OCI-LY3 (cell line): ENCODE data around the gene LTBP1.

Experiments used
- H2AFZ ChIP-seq: fragments of 200-600, 300-600 bp; shearing (Covaris generic); 2 replicates; pipeline ENCODE4 v1.6.0; 2014; ENCODE audit warnings: antibody characterized with exemption, low read depth, low read length
- H3K27ac ChIP-seq: fragments of 200-600, 300-600 bp; sonication (generic); 2 replicates; pipeline ENCODE4 v1.5.1; 2014; ENCODE audit warnings: mild to moderate bottlenecking, low read length, moderate library complexity, mixed read lengths
- H3K27me3 ChIP-seq: fragments of 200-600, 300-600 bp; sonication (generic); 2 replicates; pipeline ENCODE4 v1.6.1; 2014; ENCODE audit warnings: low read depth, low read length, mixed read lengths
- H3K36me3 ChIP-seq: fragments of 200-600, 300-600 bp; sonication (generic); replicated peaks from 2 replicates; pipeline ENCODE3; 2014; ENCODE audit warnings: low read depth, low read length, mixed read lengths
- H3K4me1 ChIP-seq: fragments of 300-600, 200-600 bp; sonication (generic); 2 replicates; pipeline ENCODE4 v1.6.1; 2014; ENCODE audit warnings: low read length, mixed read lengths
- H3K4me2 ChIP-seq: fragments of 200-600, 300-600 bp; sonication (generic); 2 replicates; pipeline ENCODE4 v1.6.1; 2014; ENCODE audit warnings: low read length, mixed read lengths
- H3K4me3 ChIP-seq: fragments of 300-600, 200-600 bp; sonication (generic); 2 replicates; pipeline ENCODE4 v1.5.1; 2014; ENCODE audit warnings: antibody characterized with exemption, mild to moderate bottlenecking, low read length, moderate library complexity
- H3K79me2 ChIP-seq: fragments of 300-600, 200-600 bp; shearing (Covaris generic); 2 replicates; pipeline ENCODE4 v1.6.1; 2014; ENCODE audit warnings: mild to moderate bottlenecking, low read length, mixed read lengths
- H3K9ac ChIP-seq: fragments of 300-600, 200-600 bp; shearing (Covaris generic); 2 replicates; pipeline ENCODE4 v1.6.0; 2014; ENCODE audit warnings: mild to moderate bottlenecking, low read length, moderate library complexity
- H3K9me3 ChIP-seq: fragments of 200-600, 300-600 bp; shearing (Covaris generic); 2 replicates; pipeline ENCODE4 v1.6.1; 2014; ENCODE audit warnings: low read length, mixed read lengths; ENCODE audit not compliant: insufficient read depth
- H4K20me1 ChIP-seq: fragments of 200-600, 300-600 bp; sonication (generic); 2 replicates; pipeline ENCODE4 v1.6.1; 2016; ENCODE audit warnings: low read length, mixed read lengths; ENCODE audit not compliant: insufficient read depth
- EZH2phosphoT487 ChIP-seq: fragments of 200-600 bp; shearing (Covaris generic); IDR thresholded peaks from 2 replicates; pipeline ENCODE4 v1.6.1; 2018; ENCODE audit warnings: antibody characterized with exemption, mixed run types, low read depth
- TF ChIP-seq, protein P1 (sequence below): fragments of 200-600, 300-600 bp; sonication (generic); IDR thresholded peaks from 2 replicates; pipeline ENCODE4 v1.5.1; 2014; ENCODE audit warnings: antibody characterized with exemption, low read length, low read depth

The LTBP1 gene

DNA sequence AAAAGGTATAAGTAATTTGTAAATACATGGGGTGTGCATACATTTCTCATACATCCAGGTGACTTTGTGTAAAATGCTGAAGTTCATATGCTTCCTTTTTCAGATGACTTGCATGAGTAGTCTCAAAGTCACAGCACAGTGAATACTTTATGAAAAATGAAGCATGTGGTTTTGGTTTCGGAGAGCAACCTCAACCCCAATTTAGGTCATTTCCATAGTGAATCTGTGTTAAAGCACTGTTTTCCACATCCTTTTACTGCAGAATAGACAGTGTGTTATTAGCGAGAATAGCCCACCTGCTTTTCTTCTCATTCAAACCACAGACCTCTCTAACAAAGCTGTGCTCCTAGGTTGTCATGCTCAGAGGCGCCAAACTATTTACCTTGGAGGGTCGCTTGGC, 325.2 kb downstream of the LTBP1 start:
- peaks cover 10% of the 10 kb centered on the region for H3K36me3 ChIP-seq
- no peaks in the 10 kb centered on the region for H3K27me3 ChIP-seq
- peak overlapping the region; percentile 45 for H3K4me3 ChIP-seq
- H3K9me3 ChIP-seq = no peaks in the 10 kb centered on the region; the same call in 1 of the 2 replicates
- peaks cover 46% of the 10 kb centered on the region for H3K4me1 ChIP-seq
- H3K9ac ChIP-seq = peak overlapping the region; percentile 50; the same call in 1 of the 2 replicates
- H3K4me2 ChIP-seq = peak overlapping the region; percentile 76
- peak overlapping the region; percentile 81 for H3K27ac ChIP-seq
- no peak overlapping the region for H2AFZ ChIP-seq
- H4K20me1 ChIP-seq = no peaks in the 10 kb centered on the region
- no peaks in the 10 kb centered on the region for H3K79me2 ChIP-seq
- TF ChIP-seq, protein P1, sequence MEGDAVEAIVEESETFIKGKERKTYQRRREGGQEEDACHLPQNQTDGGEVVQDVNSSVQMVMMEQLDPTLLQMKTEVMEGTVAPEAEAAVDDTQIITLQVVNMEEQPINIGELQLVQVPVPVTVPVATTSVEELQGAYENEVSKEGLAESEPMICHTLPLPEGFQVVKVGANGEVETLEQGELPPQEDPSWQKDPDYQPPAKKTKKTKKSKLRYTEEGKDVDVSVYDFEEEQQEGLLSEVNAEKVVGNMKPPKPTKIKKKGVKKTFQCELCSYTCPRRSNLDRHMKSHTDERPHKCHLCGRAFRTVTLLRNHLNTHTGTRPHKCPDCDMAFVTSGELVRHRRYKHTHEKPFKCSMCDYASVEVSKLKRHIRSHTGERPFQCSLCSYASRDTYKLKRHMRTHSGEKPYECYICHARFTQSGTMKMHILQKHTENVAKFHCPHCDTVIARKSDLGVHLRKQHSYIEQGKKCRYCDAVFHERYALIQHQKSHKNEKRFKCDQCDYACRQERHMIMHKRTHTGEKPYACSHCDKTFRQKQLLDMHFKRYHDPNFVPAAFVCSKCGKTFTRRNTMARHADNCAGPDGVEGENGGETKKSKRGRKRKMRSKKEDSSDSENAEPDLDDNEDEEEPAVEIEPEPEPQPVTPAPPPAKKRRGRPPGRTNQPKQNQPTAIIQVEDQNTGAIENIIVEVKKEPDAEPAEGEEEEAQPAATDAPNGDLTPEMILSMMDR = no peak
- TF ChIP-seq EZH2phosphoT487 = no peak

DNA sequence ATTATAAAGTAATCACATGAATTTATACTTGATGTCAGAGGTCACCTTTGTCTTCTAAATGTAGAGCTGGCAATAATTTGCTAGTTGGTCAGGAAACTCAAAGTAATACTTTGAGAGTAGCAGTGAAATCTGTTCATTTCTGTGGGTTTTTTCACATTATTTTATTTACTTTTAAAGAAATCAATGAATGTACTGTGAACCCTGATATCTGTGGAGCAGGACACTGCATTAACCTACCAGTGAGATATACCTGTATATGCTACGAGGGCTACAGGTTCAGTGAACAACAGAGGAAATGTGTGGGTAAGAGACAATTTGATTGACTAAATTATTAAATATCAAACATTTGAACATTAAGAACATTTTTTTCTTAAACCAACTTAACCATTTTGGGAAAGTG, 326.7 kb downstream of the LTBP1 start:
- no peaks in the 10 kb centered on the region for H3K27me3 ChIP-seq
- H3K79me2 ChIP-seq = no peaks in the 10 kb centered on the region
- no peaks in the 10 kb centered on the region for H4K20me1 ChIP-seq
- TF ChIP-seq, protein P1 = no peak
- no peak for TF ChIP-seq EZH2phosphoT487
- H3K4me3 ChIP-seq = no peak overlapping the region
- no peak overlapping the region; the same call in 1 of the 2 replicates for H3K4me2 ChIP-seq
- no peaks in the 10 kb centered on the region for H3K9me3 ChIP-seq
- H3K27ac ChIP-seq = no peak overlapping the region
- peaks cover 3% of the 10 kb centered on the region for H3K36me3 ChIP-seq
- H3K4me1 ChIP-seq = peaks cover 46% of the 10 kb centered on the region
- no peak overlapping the region for H3K9ac ChIP-seq
- no peak overlapping the region for H2AFZ ChIP-seq

DNA sequence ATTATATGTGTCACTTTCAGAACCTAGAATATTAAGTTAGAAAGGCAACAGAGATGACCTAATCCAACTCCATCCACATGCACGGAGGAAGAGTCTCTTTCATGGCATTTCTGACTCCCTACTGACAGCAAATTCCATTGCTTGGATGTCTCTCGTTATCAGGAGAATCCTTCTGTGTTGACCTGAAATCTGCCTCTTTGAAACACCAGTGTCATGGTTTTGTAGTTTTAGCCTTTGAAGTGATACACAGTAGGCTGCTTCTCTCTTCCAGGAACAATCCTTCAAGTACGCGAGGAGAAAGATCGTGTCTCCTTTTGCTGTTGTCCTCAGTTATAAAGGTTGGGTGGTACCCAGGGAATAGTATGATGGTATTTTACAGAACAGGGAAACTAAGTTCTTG, 327.8 kb downstream of the LTBP1 start:
- Histone ChIP-seq H3K79me2 (no peaks in the 10 kb centered on the region), H3K27ac (no peak overlapping the region), H3K27me3 (no peaks in the 10 kb centered on the region), H3K4me3 (no peak overlapping the region), H3K9me3 (no peaks in the 10 kb centered on the region), H2AFZ (no peak overlapping the region), H3K4me1 (peaks cover 46% of the 10 kb centered on the region), H3K9ac (no peak overlapping the region), H4K20me1 (no peaks in the 10 kb centered on the region), H3K36me3 (peaks cover 3% of the 10 kb centered on the region), H3K4me2 (no peak overlapping the region)
- no peak for TF ChIP-seq EZH2phosphoT487
- TF ChIP-seq, protein P1 = no peak

DNA sequence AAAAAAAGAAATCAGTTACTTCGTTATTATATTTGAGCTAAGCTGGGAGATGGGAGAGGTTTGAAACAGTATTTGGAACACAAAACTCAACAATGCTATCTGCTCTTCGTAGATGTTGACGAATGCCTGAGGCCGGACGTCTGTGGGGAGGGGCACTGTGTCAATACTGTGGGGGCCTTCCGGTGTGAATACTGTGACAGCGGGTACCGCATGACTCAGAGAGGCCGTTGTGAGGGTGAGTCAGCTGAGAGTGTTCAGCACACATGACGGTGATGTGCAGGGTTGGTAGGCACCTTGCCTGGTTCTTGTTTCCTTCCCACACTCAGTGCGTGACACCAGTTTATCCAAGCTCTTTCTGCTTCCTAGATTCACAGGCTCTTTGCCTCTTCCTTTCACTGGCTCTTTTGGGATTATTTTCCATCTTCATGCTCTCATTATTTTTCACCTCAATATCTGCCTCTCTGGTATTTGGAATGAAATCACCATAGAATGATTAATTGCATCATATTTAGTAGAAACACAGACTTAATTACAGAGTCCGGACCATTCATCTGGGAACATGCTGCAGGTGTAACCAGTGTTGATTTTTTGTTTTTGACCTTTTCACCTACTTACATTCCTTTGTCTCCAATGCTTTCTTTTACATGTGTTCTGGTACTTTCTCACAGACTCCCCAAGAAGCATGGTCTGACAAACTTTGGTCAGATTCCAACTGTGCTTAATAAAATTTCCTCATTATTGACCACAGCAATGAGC, 329.1 kb downstream of the LTBP1 start:
- peaks cover 43% of the 10 kb centered on the region for H3K4me1 ChIP-seq
- H3K27me3 ChIP-seq = no peaks in the 10 kb centered on the region
- peak overlapping the region; percentile 2; the same call in 1 of the 2 replicates for H2AFZ ChIP-seq
- 0 out of 2 replicates have a peak overlapping the region, but pooled peaks have one; percentile 12 for H3K9ac ChIP-seq
- no peaks in the 10 kb centered on the region for H3K9me3 ChIP-seq
- TF ChIP-seq, protein P1 = no peak
- no peak for TF ChIP-seq EZH2phosphoT487
- no peaks in the 10 kb centered on the region for H3K79me2 ChIP-seq
- H3K36me3 ChIP-seq = peaks cover 3% of the 10 kb centered on the region
- no peak overlapping the region for H3K27ac ChIP-seq
- H3K4me2 ChIP-seq = peak overlapping the region; percentile 34
- 0 out of 2 replicates have a peak overlapping the region, but pooled peaks have one; percentile 2 for H3K4me3 ChIP-seq
- no peaks in the 10 kb centered on the region for H4K20me1 ChIP-seq
